ENCODE measurements around the gene DGLUCY.
A peak's percentile ranks its signal among the peaks of the same experiment; 100 is the strongest.
"Not testable (repeated sequence)": the region's sequence is repeated elsewhere in the genome, so short reads cannot be mapped to it uniquely, and the experiment has no call there.

DGLUCY gene

DNA sequence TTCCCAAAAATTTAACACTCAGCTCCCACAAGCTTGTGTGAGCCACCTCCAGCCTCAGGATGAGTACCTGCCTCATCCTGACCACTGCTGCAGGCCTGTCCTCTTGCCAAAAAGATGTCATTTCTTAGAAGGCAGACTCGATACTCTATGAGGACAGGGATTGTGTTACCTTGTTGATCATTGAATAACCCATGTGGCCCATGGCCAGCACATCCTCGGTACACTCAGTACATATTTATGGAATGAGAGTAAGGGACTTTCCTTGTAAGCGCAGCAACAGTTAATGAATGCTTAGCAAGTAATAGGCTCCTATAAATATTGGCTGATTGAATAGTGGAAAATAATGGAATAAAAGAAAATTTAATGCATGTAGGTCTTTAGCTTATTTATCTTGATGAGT, 15.3 kb upstream of the DGLUCY start:
- in situ Hi-C loops (cut with MboI; ENCODE audit: low pct_unique_long_range_greater_than_20kb, low sequenced_read_pairs) = no loop called here
- DNase-seq = no peak

DNA sequence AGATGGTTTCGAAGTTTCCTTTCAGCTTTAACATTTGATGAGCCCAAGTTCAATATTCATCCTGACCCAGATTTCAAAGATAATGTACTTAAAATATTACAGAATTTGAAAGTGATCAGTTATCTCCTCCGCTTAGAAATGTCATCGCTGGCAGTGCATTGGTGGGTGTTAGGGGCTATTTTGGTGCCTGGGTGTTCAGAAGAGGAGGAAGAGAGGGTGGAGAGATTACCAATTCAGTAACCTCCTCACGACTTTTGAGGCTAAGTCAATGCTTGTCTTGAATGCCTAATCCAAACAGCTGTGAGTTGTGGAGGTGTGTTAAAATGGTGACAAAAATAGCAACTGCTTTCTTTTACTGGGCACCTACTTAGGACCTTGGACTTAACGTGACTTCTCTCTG, 13.8 kb upstream of the DGLUCY start:
- in situ Hi-C loops (cut with MboI; ENCODE audit: low pct_unique_long_range_greater_than_20kb, low sequenced_read_pairs) = no loop called here

DNA sequence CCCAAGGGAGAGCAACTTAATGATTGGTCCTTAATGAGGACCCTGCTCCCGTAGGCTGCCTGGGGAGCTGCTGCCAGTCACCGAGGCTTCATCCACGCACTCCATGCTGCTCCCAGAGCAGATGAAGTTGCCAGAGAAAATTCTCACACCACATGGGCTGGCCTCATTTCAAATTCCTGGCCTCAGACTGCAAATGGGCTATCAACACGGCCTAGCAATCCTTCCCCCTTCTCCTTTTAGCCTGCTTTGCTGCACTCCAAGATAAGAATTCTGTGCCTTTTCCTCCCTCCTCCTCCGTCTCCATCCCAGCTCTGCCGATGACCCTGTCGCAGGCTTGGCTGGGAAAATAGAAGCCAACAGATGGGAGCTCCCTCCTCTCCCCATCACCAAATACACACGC, 10.8 kb upstream of the DGLUCY start:
- no peak for DNase-seq
- in situ Hi-C loops (cut with MboI; ENCODE audit: low pct_unique_long_range_greater_than_20kb, low sequenced_read_pairs) = no loop called here

More for the DNA sequence above, 13.8 kb upstream of the DGLUCY start:
- no peak for DNase-seq

DNA sequence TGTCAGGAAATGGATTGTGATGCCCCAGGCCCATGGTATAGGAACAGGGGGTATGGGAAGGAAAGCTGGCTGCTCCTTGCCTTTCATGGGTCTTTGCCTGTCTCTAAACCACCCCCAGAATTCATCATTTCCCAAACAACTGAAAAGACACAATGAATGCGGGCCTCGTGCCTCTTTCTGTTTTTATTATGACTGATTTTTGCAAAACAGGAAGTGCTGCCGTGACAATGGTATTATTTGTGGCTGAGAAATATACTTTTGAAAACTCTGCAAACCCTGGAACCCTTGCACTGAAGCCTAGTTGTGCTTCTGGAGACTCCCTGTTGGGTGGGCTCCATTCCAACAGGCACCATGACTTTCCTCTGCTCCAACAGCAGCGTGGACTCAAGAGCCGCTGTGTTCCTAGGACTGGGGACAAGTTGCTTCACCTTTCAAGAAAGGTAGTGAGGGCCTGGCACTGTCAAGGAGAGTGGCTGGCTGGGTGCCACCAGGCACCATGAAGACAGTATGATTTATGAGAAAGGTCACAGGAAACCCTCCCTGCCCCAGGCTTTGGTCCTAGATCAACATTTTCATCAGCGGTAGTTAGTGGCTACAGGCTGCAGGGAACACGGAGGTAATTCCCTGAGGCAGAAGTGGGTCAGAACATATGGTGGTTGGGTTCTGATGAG, 4.8 kb upstream of the DGLUCY start:
- in situ Hi-C loops (cut with MboI; ENCODE audit: low pct_unique_long_range_greater_than_20kb, low sequenced_read_pairs) = no loop called here
- DNase-seq = peak; percentile 88

DNA sequence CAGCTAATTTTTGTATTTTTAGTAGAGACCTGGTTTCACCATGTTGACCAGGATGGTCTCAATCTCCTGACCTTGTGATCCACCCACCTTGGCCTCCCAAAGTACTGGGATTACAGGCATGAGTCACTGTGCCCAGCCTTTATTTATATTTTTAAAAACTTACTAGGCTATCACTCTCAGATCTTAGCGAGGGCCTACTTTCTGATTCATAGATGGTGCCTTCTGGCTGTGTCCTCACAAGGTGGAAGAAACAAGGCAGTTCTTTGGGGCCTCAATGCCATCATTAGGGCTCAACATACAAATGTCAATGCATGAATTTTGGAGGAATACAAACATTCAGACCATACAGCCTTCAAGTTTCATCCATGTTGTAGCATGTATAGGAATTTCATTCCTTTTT, 2.4 kb upstream of the DGLUCY start:
- in situ Hi-C loops (cut with MboI; ENCODE audit: low pct_unique_long_range_greater_than_20kb, low sequenced_read_pairs) = no loop called here
- DNase-seq = no peak

DNA sequence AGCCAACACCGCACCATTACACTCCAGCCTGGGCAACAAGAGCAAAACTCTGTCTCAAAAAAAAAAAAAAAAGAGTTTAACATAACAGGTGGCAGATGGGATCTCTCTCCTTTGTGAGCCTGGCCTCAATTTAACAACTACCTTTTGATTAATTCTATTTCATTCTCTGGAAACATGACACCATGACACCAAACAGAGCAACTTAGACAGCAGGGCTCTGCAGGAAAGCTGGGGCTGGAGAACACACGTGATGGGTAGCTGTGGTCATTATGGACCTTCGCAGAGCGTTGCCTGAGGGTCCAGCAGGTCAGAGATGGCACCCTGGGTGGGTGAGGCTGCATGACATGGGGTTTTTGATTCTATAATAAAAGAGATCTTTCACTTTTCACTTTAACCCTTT, 1.7 kb upstream of the DGLUCY start:
- in situ Hi-C loops (cut with MboI; ENCODE audit: low pct_unique_long_range_greater_than_20kb, low sequenced_read_pairs) = no loop called here
- no peak for DNase-seq

DNA sequence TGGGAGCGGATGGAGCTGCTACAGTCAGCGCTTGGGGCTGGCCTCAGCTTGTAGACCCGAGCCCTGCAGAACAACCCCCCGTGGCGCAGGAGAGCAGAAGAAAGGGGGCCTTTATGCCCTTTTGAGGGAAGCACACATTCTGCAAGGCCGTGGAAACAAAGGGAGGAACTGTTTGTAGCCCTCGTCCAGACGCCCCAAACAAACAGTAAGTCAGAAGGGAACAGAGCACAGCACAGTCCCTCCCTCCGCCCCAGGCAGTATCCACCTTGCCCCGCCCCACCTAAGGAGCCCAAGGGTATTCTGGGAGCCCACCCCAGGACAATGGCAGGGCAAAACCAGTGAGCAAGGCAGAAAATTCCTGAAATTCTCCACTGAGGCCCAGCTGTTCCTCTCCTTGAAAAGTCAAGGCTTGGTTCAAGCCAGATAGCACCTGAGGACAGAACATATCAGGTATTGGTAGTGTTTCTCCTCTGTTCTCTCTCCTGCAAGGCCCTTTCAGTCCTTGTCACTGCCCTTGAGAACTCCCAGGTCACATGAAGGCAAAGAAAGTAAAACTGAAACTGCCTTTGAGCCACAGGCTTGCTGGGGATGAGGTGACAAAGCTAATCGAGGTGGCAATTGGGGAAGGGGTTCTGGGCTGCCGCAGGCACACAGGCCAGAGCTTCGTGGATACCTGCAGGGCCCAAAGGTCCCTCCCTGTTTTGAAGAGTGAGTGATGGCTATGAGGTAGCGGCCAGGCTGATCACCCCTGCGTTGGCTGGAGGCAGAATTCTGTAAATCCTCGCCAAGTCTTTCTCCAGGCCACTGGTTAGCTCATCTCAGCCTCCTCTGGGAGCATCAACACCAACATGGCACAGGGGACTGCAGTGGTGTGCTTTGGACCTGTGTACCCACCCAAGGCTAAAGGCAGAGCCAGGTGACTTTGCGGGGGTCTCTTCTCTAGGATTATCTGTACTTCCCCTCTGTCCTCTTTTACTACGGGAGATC, 499 bp downstream of the DGLUCY start:
- in situ Hi-C loops (cut with MboI; ENCODE audit: low pct_unique_long_range_greater_than_20kb, low sequenced_read_pairs) = no loop called here
- DNase-seq = peak; percentile 85

DNA sequence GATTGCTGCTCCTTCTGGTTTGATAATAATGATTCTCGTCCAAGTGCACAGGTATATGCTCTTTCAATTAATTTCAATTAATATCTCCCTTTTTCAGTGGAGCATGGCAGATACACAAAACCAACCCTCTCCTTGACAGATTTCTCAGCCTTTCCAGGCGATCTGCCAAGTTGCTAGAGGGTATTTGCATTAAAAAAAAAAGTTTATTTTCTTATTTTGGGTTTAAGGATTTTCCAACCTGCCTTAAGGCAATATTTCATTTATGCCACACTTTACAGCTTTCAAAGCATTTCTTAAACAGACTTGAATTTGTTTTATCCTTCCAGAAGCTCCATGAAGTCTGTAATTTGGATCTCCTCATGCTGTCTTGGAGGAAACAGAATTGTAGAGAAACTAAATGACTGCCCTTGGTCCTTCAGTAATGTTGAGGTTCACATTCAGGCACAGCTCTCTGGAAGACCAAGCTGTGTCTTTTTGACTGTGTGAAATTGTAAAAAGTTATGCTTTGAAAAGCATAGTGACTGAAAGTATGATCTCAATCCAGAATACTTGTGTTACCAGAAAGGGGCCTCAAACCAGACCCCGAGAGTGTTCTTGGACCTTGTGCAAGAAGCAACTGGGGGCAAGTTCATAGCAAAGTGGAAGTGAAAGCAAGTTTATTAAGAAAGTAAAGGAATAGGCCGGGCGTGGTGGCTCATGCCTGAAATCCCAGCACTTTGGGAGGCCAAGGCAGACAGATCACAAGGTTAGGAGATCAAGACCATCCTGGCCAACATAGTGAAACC, 2.3 kb downstream of the DGLUCY start:
- DNase-seq = no peak
- in situ Hi-C loops (cut with MboI; ENCODE audit: low pct_unique_long_range_greater_than_20kb, low sequenced_read_pairs) = no loop called here

DNA sequence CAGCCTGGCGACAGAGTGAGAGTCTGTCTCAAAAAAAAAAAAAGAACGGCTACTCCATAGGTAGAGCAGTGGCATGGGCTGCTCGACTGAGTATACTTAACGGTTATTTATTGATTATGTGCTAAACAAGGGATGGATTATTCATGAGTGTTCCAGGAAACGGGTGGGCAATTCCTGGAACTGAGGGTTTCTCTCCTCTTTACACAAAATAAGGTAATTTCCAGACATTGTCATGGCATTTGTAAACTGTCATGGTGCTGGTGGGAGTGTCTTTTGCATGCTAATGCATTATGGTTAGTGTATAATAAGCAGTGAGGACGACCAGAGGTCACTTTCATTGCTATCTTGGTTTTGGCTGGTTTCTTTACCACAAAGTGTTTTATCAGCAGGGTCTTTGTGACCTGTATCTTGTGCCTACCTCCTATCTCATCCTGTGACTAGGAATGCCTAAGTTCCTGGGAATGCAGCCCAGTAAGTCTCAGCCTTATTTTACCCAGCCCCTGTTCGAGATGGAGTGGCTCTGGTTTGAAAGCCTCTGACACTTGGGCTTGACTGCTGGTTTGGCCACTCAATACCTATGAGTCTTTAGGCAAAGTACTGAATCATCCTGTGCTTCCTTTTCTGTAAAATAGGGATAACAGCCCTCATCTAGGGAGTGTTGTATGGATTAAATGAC, 3.2 kb downstream of the DGLUCY start:
- no peak for DNase-seq

DNA sequence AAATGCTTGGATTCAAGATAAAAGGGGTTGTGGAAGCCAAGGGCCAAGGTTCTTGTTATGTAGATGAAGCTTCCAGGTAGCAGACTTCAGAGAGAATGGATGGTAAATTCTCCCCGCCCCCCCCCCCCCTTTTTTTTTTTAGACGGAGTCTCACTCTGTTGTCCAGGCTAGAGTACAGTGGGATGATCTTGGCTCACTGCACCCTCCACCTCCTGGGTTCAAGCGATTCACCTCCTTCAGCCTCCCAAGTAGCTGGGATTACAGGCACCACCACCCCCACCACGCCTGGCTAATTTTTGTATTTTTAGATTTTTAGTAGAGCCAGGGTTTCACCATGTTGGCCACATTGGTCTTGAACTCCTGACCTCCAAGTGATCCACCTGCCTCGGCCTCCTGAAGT, 4.1 kb downstream of the DGLUCY start:
- no peak for DNase-seq
- in situ Hi-C loops (cut with MboI; ENCODE audit: low pct_unique_long_range_greater_than_20kb, low sequenced_read_pairs) = no loop called here

More for the DNA sequence above, 3.2 kb downstream of the DGLUCY start:
- in situ Hi-C loops (cut with MboI; ENCODE audit: low pct_unique_long_range_greater_than_20kb, low sequenced_read_pairs) = no loop called here

DNA sequence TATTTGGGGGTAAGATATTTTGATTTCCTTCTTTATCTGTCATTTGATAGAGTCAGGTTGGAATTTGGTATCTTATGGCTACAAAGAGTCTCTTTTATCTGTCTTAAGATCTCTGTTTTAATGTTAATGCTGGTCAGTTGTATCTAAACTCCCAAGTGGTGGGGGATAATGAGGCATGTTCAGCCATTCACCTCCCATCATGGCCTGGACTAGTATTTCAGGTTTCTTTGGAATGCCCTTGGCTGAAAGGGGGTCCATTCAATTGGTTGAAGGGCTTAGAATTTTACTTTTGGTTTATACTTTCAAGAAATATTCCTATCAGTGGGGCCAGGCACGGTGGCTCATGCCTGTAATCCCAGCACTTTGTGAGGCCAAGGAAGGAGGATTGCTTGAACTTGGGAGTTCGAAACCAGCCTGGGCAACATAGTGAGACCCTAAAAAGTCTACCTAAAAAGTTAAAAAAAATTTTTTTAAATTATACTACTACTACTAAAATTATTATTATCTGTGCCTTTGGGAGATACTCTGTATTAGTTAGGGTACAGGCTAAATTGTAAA, 4.7 kb downstream of the DGLUCY start:
- in situ Hi-C loops (cut with MboI; ENCODE audit: low pct_unique_long_range_greater_than_20kb, low sequenced_read_pairs) = no loop called here
- no peak for DNase-seq

DNA sequence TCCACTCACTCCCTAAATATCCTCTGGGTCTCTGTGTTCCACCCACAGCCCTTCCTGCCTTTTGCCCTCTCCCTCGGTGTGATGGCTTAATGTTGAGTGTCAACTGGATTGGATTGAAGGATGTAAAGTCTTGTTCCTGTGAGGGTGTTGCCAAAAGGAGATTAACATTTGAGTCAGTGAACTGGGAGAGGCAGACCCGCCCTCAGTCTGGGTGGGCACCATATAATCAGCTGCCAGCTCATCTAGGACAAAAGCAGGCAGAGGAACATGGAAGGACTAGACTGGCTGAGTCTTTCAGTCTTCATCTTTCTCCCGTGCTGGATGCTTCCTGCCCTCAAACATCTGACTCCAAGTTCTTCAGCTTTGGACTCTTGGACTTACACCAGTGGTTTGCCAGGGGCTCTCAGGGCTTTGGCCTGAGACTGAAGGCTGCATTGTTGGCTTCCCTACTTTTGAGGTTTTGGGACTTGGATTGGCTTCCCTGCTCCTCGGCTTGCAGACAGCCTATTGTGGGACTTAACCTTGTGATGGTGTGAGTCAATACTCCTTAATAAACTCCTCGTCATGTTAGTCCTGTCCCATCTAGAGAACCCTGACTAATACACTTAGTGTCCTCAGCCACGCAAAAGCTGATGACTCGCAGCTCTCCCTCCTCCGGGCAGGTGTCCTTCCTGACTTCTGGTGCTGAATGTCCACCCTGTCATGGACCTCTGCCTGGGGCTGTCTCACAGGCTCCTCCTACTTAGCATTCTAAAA, 5.9 kb downstream of the DGLUCY start:
- no peak for DNase-seq
- in situ Hi-C loops (cut with MboI; ENCODE audit: low pct_unique_long_range_greater_than_20kb, low sequenced_read_pairs) = no loop called here

DNA sequence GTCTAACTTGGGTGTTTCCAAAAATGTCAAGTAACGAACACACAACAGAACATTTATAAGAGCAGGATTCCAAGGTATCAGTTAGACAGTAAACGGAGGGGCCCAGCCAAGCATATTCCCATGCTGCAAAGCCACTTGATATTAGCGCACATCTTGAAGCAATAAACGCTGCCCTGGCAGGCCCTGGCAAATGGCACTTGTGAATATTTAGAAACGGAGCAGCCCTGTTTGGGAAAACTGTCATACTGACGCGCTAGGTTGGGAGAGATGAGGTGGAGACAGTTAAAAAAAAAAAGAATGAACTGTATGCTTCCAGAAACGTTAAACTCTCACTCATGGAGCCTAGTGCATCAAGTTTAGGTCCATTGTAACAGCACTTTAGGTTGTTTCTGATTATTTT, 9.3 kb downstream of the DGLUCY start:
- DNase-seq = no peak
- in situ Hi-C loops (cut with MboI; ENCODE audit: low pct_unique_long_range_greater_than_20kb, low sequenced_read_pairs) = no loop called here

DNA sequence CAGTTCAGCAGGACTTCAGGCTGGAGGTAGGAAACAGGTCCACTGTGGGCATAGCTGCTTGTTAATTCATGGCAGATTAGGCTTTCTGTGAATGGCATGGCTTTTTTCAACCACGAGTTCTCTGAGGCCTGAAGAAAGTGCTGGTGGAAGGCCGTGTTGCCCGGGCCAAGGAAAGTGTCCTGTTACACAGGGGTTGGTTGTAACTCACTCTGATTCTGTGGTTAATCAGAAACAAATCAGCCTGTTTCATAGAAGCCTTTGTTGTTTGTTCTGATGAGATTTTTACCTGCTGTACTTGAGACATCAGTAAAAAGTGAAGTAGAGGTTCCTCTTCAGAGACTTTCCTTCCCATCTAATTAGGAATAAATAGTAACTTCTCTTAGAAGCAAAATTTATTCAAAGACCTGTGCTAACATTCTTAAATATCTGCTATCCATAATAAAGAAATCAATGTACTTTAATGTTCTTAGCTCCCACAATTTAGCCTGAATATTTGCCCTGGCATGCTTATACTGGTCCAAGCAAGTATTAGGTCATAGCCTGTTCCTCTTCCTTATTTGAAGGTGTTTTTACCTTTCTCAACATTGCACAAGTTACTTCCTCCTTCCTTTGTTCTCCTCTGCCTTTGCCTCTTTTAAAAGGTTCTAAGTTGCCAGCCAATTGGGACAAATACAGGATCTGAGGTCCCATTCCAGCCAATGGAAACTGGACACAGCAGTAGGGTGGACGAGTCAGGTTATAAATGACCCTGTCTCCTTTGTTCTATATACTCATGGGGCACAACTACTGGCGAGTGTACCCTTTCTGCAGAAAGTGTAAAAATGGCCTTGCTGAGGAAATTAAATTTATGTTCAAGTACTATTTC, 10.8 kb downstream of the DGLUCY start:
- in situ Hi-C loops (cut with MboI; ENCODE audit: low pct_unique_long_range_greater_than_20kb, low sequenced_read_pairs) = not testable (repeated sequence)
- peak; percentile 28 for DNase-seq

DNA sequence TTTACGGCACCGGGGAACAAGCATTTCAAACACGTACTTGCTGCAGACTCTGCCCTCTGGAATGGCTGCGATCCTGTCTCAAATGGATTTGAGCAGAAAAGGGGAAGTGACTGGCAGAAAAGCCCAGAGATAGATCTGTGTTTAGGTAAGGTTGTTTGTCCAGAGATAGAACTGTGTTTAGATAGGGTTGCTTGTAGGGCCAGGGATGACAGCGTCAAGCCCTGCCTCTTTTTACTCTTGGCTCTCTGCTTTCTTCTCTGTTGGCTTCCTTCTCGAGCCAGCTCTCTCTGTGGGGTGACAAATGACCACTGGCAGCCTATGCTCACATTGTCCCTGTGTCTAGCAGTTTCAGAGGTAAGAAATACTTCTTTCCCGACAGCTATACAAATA, 11.4 kb downstream of the DGLUCY start:
- in situ Hi-C loops (cut with MboI; ENCODE audit: low pct_unique_long_range_greater_than_20kb, low sequenced_read_pairs) = no loop called here
- DNase-seq = peak; percentile 85

DNA sequence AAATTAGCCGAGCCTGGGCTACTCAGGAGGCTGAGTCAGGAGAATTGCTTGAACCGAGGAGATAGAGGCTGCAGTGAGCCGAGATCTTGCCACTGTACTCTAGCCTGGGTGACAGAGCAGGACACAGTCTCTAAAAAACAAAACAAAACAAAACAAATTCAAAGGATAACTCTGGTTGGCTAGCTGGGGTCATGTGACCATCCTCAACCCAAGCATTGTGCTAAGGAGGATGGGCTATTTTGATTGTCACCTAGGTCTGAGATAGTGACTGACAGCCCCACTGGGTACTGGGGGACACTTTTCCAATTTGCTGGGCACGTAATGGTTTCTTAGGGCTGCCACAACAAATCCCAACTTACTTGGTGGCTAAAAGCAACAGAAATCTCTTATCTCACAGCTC, 11.9 kb downstream of the DGLUCY start:
- DNase-seq = no peak
- in situ Hi-C loops (cut with MboI; ENCODE audit: low pct_unique_long_range_greater_than_20kb, low sequenced_read_pairs) = no loop called here

DNA sequence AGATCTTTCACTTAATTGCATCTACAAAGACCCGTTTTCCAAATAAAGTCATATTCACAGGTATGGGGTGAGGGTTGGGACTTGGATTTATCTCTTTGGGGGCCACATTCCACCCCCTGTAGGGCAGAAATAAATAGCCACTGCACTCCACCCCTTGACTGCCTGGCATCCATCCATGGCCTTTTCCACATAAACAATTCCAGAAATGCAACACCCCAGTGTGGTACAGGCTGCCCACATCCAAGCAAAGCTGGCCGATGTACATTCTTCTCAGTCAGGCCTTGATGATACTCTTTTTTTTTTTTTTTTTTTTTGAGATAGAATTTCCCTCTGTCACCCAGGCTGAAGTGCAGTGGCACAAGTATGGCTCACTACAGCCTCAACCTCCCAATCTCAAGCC, 12.9 kb downstream of the DGLUCY start:
- DNase-seq = no peak
- in situ Hi-C loops (cut with MboI; ENCODE audit: low pct_unique_long_range_greater_than_20kb, low sequenced_read_pairs) = no loop called here
